NB4 (cell line): ENCODE data around the gene LTBP1.

Experiments used
- MAX ChIP-seq: IDR thresholded peaks from 2 replicates; pipeline ENCODE4 v1.6.1; 2011; ENCODE audit warnings: low read depth, low read length
- POLR2A ChIP-seq: IDR thresholded peaks from 2 replicates; pipeline ENCODE4 v1.6.1; 2011; ENCODE audit warnings: mild to moderate bottlenecking; ENCODE audit not compliant: insufficient read length; ENCODE audit errors: extremely low read depth
- TF ChIP-seq, protein P1 (sequence below): IDR thresholded peaks from one replicate; pipeline ENCODE4 v1.5.1; 2012; ENCODE audit warnings: low read depth, low read length

GRCh38 chr2:33121416-33121815 is 174.7 kb downstream of the LTBP1 start:
- TF ChIP-seq, protein P1, sequence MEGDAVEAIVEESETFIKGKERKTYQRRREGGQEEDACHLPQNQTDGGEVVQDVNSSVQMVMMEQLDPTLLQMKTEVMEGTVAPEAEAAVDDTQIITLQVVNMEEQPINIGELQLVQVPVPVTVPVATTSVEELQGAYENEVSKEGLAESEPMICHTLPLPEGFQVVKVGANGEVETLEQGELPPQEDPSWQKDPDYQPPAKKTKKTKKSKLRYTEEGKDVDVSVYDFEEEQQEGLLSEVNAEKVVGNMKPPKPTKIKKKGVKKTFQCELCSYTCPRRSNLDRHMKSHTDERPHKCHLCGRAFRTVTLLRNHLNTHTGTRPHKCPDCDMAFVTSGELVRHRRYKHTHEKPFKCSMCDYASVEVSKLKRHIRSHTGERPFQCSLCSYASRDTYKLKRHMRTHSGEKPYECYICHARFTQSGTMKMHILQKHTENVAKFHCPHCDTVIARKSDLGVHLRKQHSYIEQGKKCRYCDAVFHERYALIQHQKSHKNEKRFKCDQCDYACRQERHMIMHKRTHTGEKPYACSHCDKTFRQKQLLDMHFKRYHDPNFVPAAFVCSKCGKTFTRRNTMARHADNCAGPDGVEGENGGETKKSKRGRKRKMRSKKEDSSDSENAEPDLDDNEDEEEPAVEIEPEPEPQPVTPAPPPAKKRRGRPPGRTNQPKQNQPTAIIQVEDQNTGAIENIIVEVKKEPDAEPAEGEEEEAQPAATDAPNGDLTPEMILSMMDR, result no peak
- no peak for TF ChIP-seq POLR2A
- TF ChIP-seq MAX, result no peak
